Panc1 (cell line): ENCODE data around the gene EXOSC3. TPM values are rescaled to one million over a fixed set of nuclear protein-coding genes. Genes with fewer than 3 reads are reported as not detected.

Source experiments
- ATAC-seq: fragments of 200-7000 bp; cut with Tn5 transposase; 2 replicates; pipeline ENCODE4 v1.9.1; 2020; ENCODE audit warnings: mild to moderate bottlenecking, moderate library complexity
- BruUV-seq: library from RNA; stranded (reverse); fragments of 400-500 nt; replicated peaks from 2 replicates; lab custom pipeline; 2021; lab: Mats Ljungman, UMichigan
- CTCF ChIA-PET: fragments of 300-600 bp; sonication (Branson Sonifier 250); formaldehyde crosslinking; loops from one replicate; lab custom pipeline; 2022; ENCODE audit warnings: antibody characterized with exemption; lab: Charles Lee
- POLR2A ChIA-PET: fragments of 300-600 bp; sonication (Branson Sonifier 250); formaldehyde crosslinking; loops from one replicate; lab custom pipeline; 2022; ENCODE audit warnings: antibody characterized with exemption; lab: Charles Lee
- DNase-seq: peaks from one replicate; pipeline ENCODE4 v3.0.0-alpha.2; 2010; ENCODE audit warnings: low read depth, low spot score
- H3K27ac ChIP-seq: 2 replicates; pipeline ENCODE4 v1.5.1; 2011; ENCODE audit warnings: mild to moderate bottlenecking, low read length, inconsistent platforms
- H3K27me3 ChIP-seq: fragments of 200-500 bp; sonication (Bioruptor generic); 2 replicates; pipeline ENCODE4 v1.6.0; 2014; ENCODE audit warnings: low read length, inconsistent platforms; ENCODE audit not compliant: control insufficient read depth, insufficient read depth
- H3K36me3 ChIP-seq: fragments of 200-500 bp; sonication (Bioruptor generic); 2 replicates; pipeline ENCODE4 v1.5.1; 2014; ENCODE audit warnings: inconsistent platforms, mild to moderate bottlenecking, low read length, moderate library complexity; ENCODE audit not compliant: control insufficient read depth, insufficient read depth
- H3K4me1 ChIP-seq: 2 replicates; pipeline ENCODE4 v1.5.1; 2011; ENCODE audit warnings: inconsistent platforms, mild to moderate bottlenecking, low read length, moderate library complexity; ENCODE audit not compliant: control insufficient read depth, insufficient read depth
- H3K4me3 ChIP-seq, 2 experiments: 2 replicates each; pipeline ENCODE4 v1.5.1; 2011 to 2012; ENCODE audit warnings: low read depth in 2 of 2, low read length in 2 of 2, mild to moderate bottlenecking in 2 of 2, inconsistent platforms in 1 of 2, moderate library complexity in 1 of 2
- H3K9me3 ChIP-seq: fragments of 200-500 bp; sonication (Bioruptor generic); 2 replicates; pipeline ENCODE4 v1.5.1; 2014; ENCODE audit warnings: low read depth, mild to moderate bottlenecking, inconsistent platforms, low read length, moderate library complexity; ENCODE audit not compliant: control insufficient read depth, insufficient read depth
- POLR2AphosphoS5 ChIP-seq: IDR thresholded peaks from 2 replicates; pipeline ENCODE4 v1.6.1; 2012; ENCODE audit warnings: mild to moderate bottlenecking, low read depth, low read length, moderate library complexity
- REST ChIP-seq, 2 experiments: IDR thresholded peaks; 2 replicates each; pipeline ENCODE4 v1.6.1; 2011 to 2012; ENCODE audit warnings: low read depth in 2 of 2, control low read depth in 1 of 2, low read length in 1 of 2, mild to moderate bottlenecking in 1 of 2, moderate library complexity in 1 of 2; ENCODE audit not compliant: insufficient read depth in 1 of 2
- SIN3A ChIP-seq: IDR thresholded peaks from 2 replicates; pipeline ENCODE4 v1.6.1; 2012; ENCODE audit warnings: low read depth, mild to moderate bottlenecking, low read length, moderate library complexity, borderline replicate concordance; ENCODE audit not compliant: insufficient read depth
- TCF7L2 ChIP-seq: IDR thresholded peaks from 2 replicates; pipeline ENCODE4 v1.6.1; 2011; ENCODE audit warnings: mild to moderate bottlenecking, low read depth, low read length, inconsistent platforms
- in situ Hi-C: cut with HindIII; loops from 2 replicates; pipeline ENCODE4 v1.10.0; 2016; ENCODE audit warnings: low sequenced_read_pairs, low pct_unique_long_range_greater_than_20kb
- intact Hi-C: fragments of 100-400 bp; cut with micrococcal nuclease; formaldehyde crosslinking; loops from one replicate; pipeline ENCODE4 v1.10.0; 2022; ENCODE audit not compliant: unreplicated experiment
- total RNA-seq: library from RNA; stranded (reverse); gene quantifications from one replicate; pipeline ENCODE4 v1.2.1, GENCODE V29; 2021; ENCODE audit not compliant: unreplicated experiment
- TF ChIP-seq, protein P1 (sequence below): fragments of 450-650 bp; IDR thresholded peaks from 2 replicates; pipeline ENCODE4 v1.5.1; 2017; ENCODE audit warnings: mild to moderate bottlenecking

Gene EXOSC3
- total RNA-seq, 1 experiment from 2014 or later: 45.3 TPM

DNA sequence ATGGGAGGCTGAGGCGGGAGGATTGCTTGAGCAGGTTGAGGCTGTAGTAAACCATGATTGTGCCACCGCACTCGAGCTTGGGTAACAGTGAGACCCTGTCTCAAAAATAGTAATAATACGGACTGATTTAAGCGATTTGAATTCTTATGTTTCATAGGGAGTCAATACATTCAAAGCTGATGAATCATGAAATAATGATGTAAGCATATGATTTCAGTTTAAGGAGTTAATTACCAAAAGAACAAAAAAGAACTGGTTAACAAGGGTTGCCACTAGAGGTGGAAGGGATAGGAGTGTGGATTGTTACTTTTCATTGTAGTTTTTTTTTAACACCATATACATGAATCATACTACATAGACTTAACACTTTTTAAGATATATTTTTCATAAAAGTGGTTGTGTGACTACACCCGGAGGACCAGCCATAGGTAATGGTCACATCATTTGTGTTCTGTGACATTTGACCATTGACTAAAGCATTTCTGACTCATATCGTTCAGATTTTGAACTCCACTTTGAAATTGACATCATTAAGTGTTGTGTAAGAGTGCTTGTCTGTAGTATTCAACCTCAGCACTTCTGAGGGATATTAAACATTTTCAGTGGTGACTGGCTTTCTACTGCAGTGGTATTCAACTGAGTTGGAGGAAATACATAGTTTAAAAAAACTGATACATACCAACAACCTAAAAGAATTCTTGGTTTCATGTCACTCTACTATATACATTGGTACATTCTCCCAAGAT is 24.3 kb downstream of the EXOSC3 start:
- intact Hi-C loops: no loop called here
- ATAC-seq: no peak
- CTCF ChIA-PET: no interaction called here
- Histone ChIP-seq H3K36me3 (no peaks in the 10 kb centered on the region), H3K9me3 (no peaks in the 10 kb centered on the region), H3K4me3 (no peak overlapping the region), H3K4me1 (no peaks in the 10 kb centered on the region), H3K27me3 (no peaks in the 10 kb centered on the region), H3K27ac (no peak overlapping the region)
- in situ Hi-C loops: no loop called here
- TF ChIP-seq REST (IDR thresholded peaks at IDR 0.05; ENCODE audit: insufficient read depth in 1 of 2, low read depth in 2 of 2, low read length in 1 of 2): no peak
- TF ChIP-seq, protein P1, sequence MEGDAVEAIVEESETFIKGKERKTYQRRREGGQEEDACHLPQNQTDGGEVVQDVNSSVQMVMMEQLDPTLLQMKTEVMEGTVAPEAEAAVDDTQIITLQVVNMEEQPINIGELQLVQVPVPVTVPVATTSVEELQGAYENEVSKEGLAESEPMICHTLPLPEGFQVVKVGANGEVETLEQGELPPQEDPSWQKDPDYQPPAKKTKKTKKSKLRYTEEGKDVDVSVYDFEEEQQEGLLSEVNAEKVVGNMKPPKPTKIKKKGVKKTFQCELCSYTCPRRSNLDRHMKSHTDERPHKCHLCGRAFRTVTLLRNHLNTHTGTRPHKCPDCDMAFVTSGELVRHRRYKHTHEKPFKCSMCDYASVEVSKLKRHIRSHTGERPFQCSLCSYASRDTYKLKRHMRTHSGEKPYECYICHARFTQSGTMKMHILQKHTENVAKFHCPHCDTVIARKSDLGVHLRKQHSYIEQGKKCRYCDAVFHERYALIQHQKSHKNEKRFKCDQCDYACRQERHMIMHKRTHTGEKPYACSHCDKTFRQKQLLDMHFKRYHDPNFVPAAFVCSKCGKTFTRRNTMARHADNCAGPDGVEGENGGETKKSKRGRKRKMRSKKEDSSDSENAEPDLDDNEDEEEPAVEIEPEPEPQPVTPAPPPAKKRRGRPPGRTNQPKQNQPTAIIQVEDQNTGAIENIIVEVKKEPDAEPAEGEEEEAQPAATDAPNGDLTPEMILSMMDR: no peak
- no peak for TF ChIP-seq POLR2AphosphoS5
- TF ChIP-seq TCF7L2: no peak
- no peak for TF ChIP-seq SIN3A
- POLR2A ChIA-PET: no interaction called here
- no TSS peak for BruUV-seq
- DNase-seq: no peak

GRCh38 chr9:37758747-37759146 is 26.1 kb downstream of the EXOSC3 start:
- POLR2A ChIA-PET: no interaction called here
- no peak for ATAC-seq
- intact Hi-C loops (no loop called here), in situ Hi-C loops (no loop called here)
- H3K4me1 ChIP-seq: peaks cover 5% of the 10 kb centered on the region
- no peak overlapping the region for H3K27ac ChIP-seq
- TF ChIP-seq SIN3A (no peak), TCF7L2 (no peak), REST (IDR thresholded peaks at IDR 0.05; ENCODE audit: insufficient read depth in 1 of 2, low read depth in 2 of 2, low read length in 1 of 2) (no peak), POLR2AphosphoS5 (no peak)
- TF ChIP-seq, protein P1: no peak
- H3K36me3 ChIP-seq: no peaks in the 10 kb centered on the region
- no peaks in the 10 kb centered on the region for H3K27me3 ChIP-seq
- BruUV-seq: no TSS peak
- CTCF ChIA-PET: no interaction called here
- H3K9me3 ChIP-seq: no peaks in the 10 kb centered on the region
- no peak overlapping the region for H3K4me3 ChIP-seq
- no peak for DNase-seq
